ENCODE data around the gene ZNHIT2.

The ZNHIT2 gene

GRCh38 chr11:65102142-65103095 is 15.1 kb downstream of the ZNHIT2 start:
- DNase-seq, result no peak

GRCh38 chr11:65100674-65101350 is 16.7 kb downstream of the ZNHIT2 start:
- DNase-seq, result no peak

GRCh38 chr11:65096926-65097325 is 20.6 kb downstream of the ZNHIT2 start:
- DNase-seq, result no peak

DNA sequence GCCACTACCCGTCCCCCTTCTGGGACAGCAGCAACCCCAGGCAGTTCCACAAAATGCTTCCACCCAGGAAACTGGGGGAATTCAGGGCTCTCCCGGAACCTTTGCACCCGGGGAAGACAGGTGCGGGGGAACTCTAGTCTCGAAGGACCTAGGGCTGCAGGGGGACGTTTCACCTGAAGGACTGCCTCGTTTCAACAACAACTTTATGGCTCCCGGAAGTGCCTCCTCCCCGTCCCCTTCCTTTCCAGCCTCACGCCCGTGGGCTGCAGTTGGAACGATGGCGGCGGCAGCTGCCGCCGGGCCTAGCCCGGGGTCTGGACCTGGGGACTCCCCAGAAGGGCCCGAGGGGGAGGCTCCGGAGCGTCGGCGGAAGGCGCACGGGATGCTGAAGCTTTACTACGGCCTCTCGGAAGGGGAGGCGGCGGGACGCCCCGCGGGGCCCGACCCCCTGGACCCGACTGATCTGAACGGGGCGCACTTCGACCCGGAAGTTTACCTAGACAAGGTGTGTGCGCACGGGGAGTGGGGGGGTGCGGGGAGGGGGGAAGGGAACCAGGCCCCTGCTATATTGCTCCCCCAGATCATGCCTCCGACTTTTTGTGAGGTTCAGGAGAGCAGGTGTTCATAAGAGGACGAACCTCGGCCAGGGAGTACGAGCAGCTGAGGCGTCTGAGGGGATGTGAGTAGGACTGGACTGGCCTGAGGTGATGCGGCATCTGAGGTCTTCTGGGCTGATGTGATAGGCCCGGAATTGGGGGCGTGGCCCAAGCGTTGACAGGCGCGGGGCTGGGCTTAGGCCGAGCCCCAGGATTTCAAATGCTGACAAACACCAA is 21.3 kb downstream of the ZNHIT2 start, which contains the start of gene VPS51:
TSS of gene VPS51 (plus strand) at position 241 of the 833 bp plus-strand sequence. CDS start at position 278, 37 bp downstream.
- peak; percentile 45 for DNase-seq

DNA sequence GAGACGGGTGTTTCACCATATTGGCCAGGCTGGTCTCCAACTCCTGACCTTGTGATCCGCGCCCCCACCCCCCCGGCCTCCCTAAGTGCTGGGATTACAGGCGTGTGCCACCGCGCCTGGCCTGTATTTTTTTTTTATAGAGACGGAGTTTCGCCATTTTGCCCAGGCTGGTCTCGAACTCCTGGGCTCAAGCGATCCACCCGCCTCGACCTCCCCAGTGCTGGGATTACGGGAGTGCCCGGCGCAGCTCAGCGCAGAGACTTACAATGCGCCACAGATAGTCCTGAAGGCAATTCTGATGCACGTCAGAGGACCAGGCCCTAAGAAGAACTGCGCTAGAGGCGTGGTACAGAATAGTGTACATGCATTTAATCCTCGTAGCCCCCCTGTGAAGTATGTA is 22.1 kb downstream of the ZNHIT2 start:
- DNase-seq, result no peak

- no peak for DNase-seq
Observed at GRCh38 chr11:65090628-65091027, 26.9 kb downstream of the ZNHIT2 start.

- no peak for DNase-seq
Observed at GRCh38 chr11:65089621-65090020, 27.9 kb downstream of the ZNHIT2 start.

DNA sequence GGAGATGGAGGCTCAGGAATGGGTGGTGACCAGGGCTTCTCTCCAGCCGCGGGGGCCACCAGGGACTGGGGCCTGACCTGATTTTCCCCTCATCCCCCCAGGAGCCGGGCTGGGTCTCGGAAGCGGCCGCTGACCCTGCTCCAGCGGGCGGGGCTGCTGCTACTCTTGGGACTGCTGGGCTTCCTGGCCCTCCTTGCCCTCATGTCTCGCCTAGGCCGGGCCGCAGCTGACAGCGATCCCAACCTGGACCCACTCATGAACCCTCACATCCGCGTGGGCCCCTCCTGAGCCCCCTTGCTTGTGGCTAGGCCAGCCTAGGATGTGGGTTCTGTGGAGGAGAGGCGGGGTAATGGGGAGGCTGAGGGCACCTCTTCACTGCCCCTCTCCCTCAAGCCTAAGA is 29.7 kb downstream of the ZNHIT2 start:
- DNase-seq, result no peak

DNA sequence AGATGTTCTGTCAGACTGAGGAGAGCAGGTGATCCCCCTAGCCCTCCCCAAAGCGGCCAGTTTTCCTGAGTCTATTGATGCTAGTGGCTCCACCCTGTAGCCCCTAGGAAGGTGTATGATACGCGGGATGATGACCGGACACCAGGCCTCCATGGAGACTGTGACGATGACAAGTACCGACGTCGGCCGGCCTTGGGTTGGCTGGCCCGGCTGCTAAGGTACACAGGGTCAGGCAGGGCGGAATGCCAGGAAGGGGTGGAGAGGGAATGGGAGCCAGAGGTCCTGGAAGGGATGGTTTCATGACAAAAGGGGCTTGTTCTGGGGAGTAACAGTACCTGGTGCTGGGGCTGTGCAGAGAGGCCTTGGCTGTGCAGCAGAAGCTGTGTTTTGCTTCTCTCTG is 30.3 kb downstream of the ZNHIT2 start:
- no peak for DNase-seq

- no peak for DNase-seq
Observed at GRCh38 chr11:65086809-65087208, 30.7 kb downstream of the ZNHIT2 start.

- DNase-seq, result no peak
Observed at GRCh38 chr11:65085446-65085845, 32.1 kb downstream of the ZNHIT2 start.

DNA sequence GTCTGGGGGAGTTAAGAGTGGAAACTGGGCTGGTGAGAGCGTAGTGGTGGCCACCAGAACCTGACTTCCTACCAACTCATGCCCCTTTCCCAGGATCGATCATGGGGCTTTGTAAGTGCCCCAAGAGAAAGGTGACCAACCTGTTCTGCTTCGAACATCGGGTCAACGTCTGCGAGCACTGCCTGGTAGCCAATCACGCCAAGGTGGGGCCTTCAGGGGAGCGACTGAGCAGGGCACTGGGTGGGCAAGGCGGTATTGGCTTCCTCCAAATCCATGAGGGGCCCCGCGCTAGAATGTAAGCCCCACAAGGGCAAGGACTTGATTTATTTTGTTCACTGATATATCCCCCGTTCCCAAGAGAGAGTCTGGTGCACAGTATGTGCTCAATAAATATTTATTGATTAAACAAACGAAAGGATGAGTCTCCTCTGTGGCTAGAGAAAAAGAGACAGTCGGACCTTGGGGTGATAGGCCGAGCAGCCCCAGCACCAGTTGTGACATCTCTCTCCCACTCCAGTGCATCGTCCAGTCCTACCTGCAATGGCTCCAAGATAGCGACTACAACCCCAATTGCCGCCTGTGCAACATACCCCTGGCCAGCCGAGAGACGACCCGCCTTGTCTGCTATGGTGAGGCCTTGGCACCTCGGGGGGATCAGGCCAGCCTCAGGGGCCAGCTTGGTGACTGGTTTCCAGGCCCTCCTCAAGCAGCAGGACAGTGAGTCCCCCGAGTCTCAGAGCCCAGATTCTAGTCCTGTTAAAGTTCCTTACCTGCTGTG is 32.7 kb downstream of the ZNHIT2 start:
- no peak for DNase-seq

DNA sequence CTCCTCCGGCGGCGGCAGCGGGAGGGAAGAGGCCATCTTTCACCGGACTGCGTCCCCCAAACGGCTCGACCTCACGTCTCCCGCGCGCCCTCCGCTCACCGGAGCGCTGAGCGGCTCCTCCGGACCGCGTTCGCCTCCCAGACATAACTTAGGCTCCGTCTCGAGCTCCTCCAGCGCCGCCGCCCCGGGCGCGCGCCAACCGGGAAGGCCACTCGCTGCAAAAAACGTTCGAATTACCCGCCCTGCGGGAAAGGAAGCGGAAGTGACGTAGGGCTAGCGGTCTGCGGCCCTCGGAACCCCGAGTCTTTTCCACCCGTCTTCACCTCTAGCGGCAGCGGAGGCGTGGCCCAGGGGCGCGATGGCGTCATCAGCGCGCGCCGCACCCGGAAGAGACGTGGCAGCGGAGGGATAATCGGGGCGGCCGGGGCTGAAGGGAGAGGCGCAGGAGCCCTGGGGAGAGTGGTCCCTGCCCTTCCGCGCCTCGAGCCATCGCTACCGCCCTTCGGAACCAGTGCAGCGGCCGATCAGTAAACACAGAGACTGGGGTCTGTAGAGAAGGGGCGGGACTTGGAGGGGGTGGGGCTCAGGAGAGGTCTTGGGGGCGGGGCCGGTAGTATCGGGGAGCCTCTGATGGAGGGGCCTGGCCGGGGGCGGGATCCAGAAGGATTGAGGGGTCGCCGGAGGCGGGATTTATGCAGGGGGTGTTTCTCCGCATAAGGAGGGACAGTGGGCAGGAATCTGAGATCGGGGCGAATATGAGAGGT is 33.5 kb downstream of the ZNHIT2 start, which contains the start of the genes CDCA5 and ZFPL1:
TSS of gene CDCA5 (minus strand) at position 207 of the 764 bp plus-strand sequence. CDS start at position 145, 62 bp downstream.
TSS of gene ZFPL1 (plus strand) at position 389 of the 764 bp plus-strand sequence. CDS start 477 bp downstream, outside the sequence.
- DNase-seq, result peak; percentile 86

DNA sequence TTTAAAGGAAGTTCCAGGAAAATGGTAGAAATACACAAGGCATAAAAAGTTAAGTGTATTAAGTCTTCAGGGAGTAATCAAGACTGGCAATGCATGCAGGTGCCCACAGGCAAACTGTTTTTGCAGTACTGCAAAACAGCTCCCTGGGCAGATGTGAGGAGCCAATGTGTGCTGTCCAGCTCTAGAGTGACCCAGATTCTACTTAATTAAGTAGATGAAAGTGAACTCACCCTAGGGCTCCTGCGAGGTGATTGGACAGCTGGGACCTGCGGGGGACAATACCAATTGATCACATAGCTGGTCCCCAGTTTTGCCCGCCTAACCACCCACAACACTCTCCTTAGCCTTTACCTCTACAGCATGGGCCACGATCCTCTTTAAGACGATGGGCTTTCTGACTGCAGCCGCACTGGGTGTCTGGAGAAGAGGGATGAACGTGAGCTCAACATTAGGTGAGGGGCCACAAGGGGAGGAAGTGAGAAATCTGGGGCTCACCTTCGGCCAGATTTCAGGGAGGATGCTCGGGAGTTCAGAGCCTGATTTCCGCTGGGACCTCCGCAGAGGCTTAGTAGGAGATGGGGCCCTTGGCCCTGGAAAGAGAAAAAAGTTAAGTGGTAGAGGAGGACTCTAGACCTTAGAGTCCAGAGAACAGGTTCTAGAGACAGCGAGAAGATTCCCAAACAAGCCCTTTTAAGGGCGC is 34.2 kb downstream of the ZNHIT2 start:
- DNase-seq, result no peak

DNA sequence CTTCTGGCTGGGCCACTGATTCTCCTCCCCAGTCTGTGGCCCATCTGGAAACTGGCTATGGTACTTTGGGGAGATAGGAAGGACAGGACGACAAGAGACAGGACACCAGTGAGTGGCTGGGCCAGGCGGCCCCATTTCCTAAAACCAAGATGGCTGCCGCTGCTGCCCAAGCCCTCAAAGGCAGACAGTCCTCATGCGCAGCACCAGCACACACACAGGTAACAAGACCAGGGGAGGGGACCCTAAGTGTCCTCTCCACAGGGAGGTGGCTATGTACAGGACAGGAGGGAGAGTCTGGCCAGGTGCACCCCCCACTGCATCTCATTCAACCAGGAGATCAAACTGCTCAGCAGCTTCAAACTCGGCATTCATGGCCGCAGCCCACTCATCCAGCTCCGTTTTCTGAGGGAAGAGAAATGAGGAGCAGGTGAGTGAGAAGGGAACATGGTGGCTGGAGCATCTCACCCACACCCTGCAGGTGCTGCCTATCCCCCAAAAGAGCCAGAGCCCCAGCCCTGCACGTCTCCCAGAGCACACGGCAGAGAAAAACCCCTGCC is 38.6 kb downstream of the ZNHIT2 start:
- DNase-seq, result no peak

GRCh38 chr11:65078151-65078550 is 39.4 kb downstream of the ZNHIT2 start:
- no peak for DNase-seq

DNA sequence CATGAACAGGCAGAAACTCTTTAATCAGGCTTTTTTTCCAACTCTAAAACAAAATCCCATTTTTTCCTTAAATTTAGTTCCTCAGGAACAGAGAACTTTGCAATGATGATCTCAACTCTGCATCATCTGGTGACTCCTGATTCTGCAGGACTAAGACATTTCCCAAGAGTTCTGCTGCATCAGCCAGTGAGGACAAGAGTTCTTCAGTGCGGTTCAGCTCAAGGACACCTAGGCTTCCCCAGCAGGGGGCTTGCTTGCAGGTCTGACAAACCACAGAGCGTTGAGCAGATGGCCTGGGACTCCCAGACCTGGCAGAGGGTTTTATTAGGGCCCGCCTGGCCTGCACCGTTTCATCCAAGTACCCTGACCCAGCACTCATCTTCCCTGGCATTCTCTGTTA is 40.0 kb downstream of the ZNHIT2 start:
- DNase-seq, result no peak

GRCh38 chr11:65072631-65072966 is 44.9 kb downstream of the ZNHIT2 start:
- DNase-seq, result no peak

GRCh38 chr11:65071907-65072630 is 45.4 kb downstream of the ZNHIT2 start:
- DNase-seq, result no peak

GRCh38 chr11:65069217-65069616 is 48.3 kb downstream of the ZNHIT2 start:
- no peak for DNase-seq

Measured in activated gamma-delta T cell (primary cell).